DMS153 treated with DMSO at 0.1 percent for 48 hours (cell line): ENCODE measurements around the gene EDNRA.

Experiments
- DNase-seq: peaks from one replicate; lab custom pipeline; 2025; ENCODE audit not compliant: unreplicated experiment; lab: John Stamatoyannopoulos, UW

The EDNRA gene

GRCh38 chr4:147539959-147540358 lies 59.1 kb downstream of the EDNRA start:
- DNase-seq, result no peak

- no peak for DNase-seq
These were observed 61.5 kb downstream of the EDNRA start for GRCh38 chr4:147542229-147542990.

- DNase-seq, result no peak
These were observed 62.1 kb downstream of the EDNRA start for GRCh38 chr4:147543034-147543433.

- DNase-seq, result no peak
These were observed 65.5 kb downstream of the EDNRA start for GRCh38 chr4:147546349-147546748.

GRCh38 chr4:147547314-147548056 lies 66.6 kb downstream of the EDNRA start:
- no peak for DNase-seq

GRCh38 chr4:147548256-147548655 lies 67.4 kb downstream of the EDNRA start:
- DNase-seq, result no peak

GRCh38 chr4:147550626-147551246 lies 69.8 kb downstream of the EDNRA start:
- no peak for DNase-seq

GRCh38 chr4:147560625-147561024 lies 79.7 kb downstream of the EDNRA start:
- DNase-seq, result no peak

- no peak for DNase-seq
These were observed 85.9 kb downstream of the EDNRA start for GRCh38 chr4:147566762-147567161.

GRCh38 chr4:147567276-147567675 lies 86.4 kb downstream of the EDNRA start:
- DNase-seq, result no peak

- no peak for DNase-seq
These were observed 89.7 kb downstream of the EDNRA start for GRCh38 chr4:147570616-147571015.

GRCh38 chr4:147571036-147571770 lies 90.3 kb downstream of the EDNRA start:
- DNase-seq, result no peak

GRCh38 chr4:147576084-147576483 lies 95.2 kb downstream of the EDNRA start:
- DNase-seq, result no peak

GRCh38 chr4:147578051-147578476 lies 97.2 kb downstream of the EDNRA start:
- no peak for DNase-seq

GRCh38 chr4:147578593-147578992 lies 97.7 kb downstream of the EDNRA start:
- DNase-seq, result no peak

GRCh38 chr4:147580396-147580795 lies 99.5 kb downstream of the EDNRA start:
- no peak for DNase-seq

- no peak for DNase-seq
These were observed 100.9 kb downstream of the EDNRA start for GRCh38 chr4:147581606-147582350.

GRCh38 chr4:147582386-147583060 lies 101.6 kb downstream of the EDNRA start:
- DNase-seq, result no peak

- no peak for DNase-seq
These were observed 103.0 kb downstream of the EDNRA start for GRCh38 chr4:147583876-147584275.

GRCh38 chr4:147586032-147586431 lies 105.1 kb downstream of the EDNRA start:
- no peak for DNase-seq
